ENCODE results near the gene NUMB.

DNA sequence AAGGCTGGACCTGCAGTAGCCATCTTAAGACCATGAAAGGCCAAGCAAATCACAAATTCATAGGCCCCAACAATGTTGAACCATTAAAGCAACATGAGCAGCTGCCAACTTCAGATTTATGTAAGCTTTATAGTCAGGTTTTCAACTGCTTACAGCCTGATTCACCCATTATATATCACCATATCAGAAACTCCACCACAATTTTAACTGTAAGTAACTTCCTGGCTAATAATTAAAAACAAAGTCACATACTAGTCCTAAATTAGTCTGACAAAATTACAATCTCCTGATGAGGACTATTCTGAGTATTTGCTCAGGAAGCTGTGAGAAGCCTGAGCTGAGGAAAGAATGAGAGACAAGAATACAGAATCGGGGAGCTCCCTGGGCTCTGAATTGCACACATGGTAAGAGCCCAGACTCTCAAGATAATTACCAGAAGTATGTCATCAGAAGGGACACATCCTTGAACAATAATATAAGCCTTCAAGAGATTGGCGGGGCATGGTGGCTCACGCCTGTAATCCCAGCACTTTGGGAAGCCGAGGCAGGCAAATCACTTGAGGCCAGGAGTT lies 55.1 kb downstream of the NUMB start:
- no peak for TF ChIP-seq RAD21 (IDR thresholded peaks at IDR 0.05)
- TF ChIP-seq, protein P1, sequence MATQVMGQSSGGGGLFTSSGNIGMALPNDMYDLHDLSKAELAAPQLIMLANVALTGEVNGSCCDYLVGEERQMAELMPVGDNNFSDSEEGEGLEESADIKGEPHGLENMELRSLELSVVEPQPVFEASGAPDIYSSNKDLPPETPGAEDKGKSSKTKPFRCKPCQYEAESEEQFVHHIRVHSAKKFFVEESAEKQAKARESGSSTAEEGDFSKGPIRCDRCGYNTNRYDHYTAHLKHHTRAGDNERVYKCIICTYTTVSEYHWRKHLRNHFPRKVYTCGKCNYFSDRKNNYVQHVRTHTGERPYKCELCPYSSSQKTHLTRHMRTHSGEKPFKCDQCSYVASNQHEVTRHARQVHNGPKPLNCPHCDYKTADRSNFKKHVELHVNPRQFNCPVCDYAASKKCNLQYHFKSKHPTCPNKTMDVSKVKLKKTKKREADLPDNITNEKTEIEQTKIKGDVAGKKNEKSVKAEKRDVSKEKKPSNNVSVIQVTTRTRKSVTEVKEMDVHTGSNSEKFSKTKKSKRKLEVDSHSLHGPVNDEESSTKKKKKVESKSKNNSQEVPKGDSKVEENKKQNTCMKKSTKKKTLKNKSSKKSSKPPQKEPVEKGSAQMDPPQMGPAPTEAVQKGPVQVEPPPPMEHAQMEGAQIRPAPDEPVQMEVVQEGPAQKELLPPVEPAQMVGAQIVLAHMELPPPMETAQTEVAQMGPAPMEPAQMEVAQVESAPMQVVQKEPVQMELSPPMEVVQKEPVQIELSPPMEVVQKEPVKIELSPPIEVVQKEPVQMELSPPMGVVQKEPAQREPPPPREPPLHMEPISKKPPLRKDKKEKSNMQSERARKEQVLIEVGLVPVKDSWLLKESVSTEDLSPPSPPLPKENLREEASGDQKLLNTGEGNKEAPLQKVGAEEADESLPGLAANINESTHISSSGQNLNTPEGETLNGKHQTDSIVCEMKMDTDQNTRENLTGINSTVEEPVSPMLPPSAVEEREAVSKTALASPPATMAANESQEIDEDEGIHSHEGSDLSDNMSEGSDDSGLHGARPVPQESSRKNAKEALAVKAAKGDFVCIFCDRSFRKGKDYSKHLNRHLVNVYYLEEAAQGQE (IDR thresholded peaks at IDR 0.05), result no peak
- TF ChIP-seq, protein P2, sequence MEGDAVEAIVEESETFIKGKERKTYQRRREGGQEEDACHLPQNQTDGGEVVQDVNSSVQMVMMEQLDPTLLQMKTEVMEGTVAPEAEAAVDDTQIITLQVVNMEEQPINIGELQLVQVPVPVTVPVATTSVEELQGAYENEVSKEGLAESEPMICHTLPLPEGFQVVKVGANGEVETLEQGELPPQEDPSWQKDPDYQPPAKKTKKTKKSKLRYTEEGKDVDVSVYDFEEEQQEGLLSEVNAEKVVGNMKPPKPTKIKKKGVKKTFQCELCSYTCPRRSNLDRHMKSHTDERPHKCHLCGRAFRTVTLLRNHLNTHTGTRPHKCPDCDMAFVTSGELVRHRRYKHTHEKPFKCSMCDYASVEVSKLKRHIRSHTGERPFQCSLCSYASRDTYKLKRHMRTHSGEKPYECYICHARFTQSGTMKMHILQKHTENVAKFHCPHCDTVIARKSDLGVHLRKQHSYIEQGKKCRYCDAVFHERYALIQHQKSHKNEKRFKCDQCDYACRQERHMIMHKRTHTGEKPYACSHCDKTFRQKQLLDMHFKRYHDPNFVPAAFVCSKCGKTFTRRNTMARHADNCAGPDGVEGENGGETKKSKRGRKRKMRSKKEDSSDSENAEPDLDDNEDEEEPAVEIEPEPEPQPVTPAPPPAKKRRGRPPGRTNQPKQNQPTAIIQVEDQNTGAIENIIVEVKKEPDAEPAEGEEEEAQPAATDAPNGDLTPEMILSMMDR (IDR thresholded peaks at IDR 0.05; ENCODE audit: low read depth, low read length, missing input control), result no peak
- no peak for TF ChIP-seq JUND (IDR thresholded peaks at IDR 0.05)
- TF ChIP-seq, protein P3, sequence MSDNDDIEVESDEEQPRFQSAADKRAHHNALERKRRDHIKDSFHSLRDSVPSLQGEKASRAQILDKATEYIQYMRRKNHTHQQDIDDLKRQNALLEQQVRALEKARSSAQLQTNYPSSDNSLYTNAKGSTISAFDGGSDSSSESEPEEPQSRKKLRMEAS (IDR thresholded peaks at IDR 0.05), result no peak
- no peak for TF ChIP-seq RXRA (IDR thresholded peaks at IDR 0.05)
- TF ChIP-seq SP1 (IDR thresholded peaks at IDR 0.05), result no peak
- no peak for TF ChIP-seq ZBTB33 (IDR thresholded peaks at IDR 0.05)
